GM23248 (cell line): ENCODE data around the gene CCDC88C. TPM values are rescaled to one million over a fixed set of nuclear protein-coding genes. Genes with fewer than 3 reads are reported as not detected.

Experiments used
- DNase-seq: peaks from one replicate; pipeline ENCODE4 v3.0.0-alpha.2; 2015
- H2AFZ ChIP-seq: fragments of 200-600 bp; sonication (generic); 2 replicates; pipeline ENCODE4 v1.6.1; 2016; ENCODE audit warnings: antibody characterized with exemption
- H3F3A ChIP-seq: fragments of 200-600 bp; sonication (generic); 2 replicates; pipeline ENCODE4 v1.6.1; 2016; ENCODE audit warnings: mild to moderate bottlenecking, antibody characterized with exemption, mixed run types; ENCODE audit not compliant: insufficient read depth
- H3K27ac ChIP-seq: fragments of 200-600 bp; sonication (generic); 2 replicates; pipeline ENCODE4 v1.5.1; 2016; ENCODE audit warnings: mild to moderate bottlenecking
- H3K27me3 ChIP-seq: fragments of 200-600 bp; sonication (generic); replicated peaks from 2 replicates; pipeline ENCODE4 v1.6.1; 2016; ENCODE audit warnings: mild to moderate bottlenecking; ENCODE audit not compliant: insufficient read depth
- H3K36me3 ChIP-seq: fragments of 200-600 bp; sonication (generic); 2 replicates; pipeline ENCODE4 v1.6.1; 2016; ENCODE audit warnings: low read depth, mild to moderate bottlenecking
- H3K4me1 ChIP-seq: fragments of 200-600 bp; sonication (generic); 2 replicates; pipeline ENCODE4 v1.6.1; 2016; ENCODE audit warnings: mild to moderate bottlenecking; ENCODE audit not compliant: insufficient read depth
- H3K4me2 ChIP-seq: fragments of 200-600 bp; sonication (generic); one replicate; pipeline ENCODE4 v1.6.1; 2016; ENCODE audit warnings: mild to moderate bottlenecking; ENCODE audit not compliant: unreplicated experiment
- H3K4me3 ChIP-seq: fragments of 200-600 bp; sonication (generic); 2 replicates; pipeline ENCODE4 v1.5.1; 2016; ENCODE audit warnings: mild to moderate bottlenecking
- H3K79me2 ChIP-seq: fragments of 200-600 bp; sonication (generic); 2 replicates; pipeline ENCODE4 v1.6.1; 2016; ENCODE audit warnings: mild to moderate bottlenecking; ENCODE audit not compliant: insufficient read depth
- H3K9ac ChIP-seq: fragments of 200-600 bp; sonication (generic); 2 replicates; pipeline ENCODE4 v1.6.1; 2016; ENCODE audit warnings: mild to moderate bottlenecking
- H3K9me2 ChIP-seq: fragments of 200-600 bp; sonication (generic); 2 replicates; pipeline ENCODE4 v1.6.1; 2016; ENCODE audit warnings: mixed run types, mild to moderate bottlenecking, moderate library complexity; ENCODE audit not compliant: insufficient read depth
- H3K9me3 ChIP-seq: fragments of 200-600 bp; sonication (generic); one replicate; pipeline ENCODE4 v1.6.1; 2017; ENCODE audit warnings: low read depth
- H4K20me1 ChIP-seq: fragments of 200-600 bp; sonication (generic); 2 replicates; pipeline ENCODE4 v1.6.0; 2016; ENCODE audit not compliant: insufficient read depth
- EZH2 ChIP-seq: fragments of 200-600 bp; sonication (generic); IDR thresholded peaks from 2 replicates; pipeline ENCODE4 v1.6.1; 2018; ENCODE audit warnings: antibody characterized with exemption, mild to moderate bottlenecking; ENCODE audit not compliant: insufficient read depth, poor library complexity, severe bottlenecking
- EZH2phosphoT487 ChIP-seq: fragments of 200-600 bp; sonication (generic); IDR thresholded peaks from 2 replicates; pipeline ENCODE4 v1.6.1; 2018; ENCODE audit warnings: antibody characterized with exemption, moderate library complexity, mild to moderate bottlenecking, low read depth; ENCODE audit not compliant: insufficient read depth
- WGBS, 2 experiments: methylation state at CpG; one replicate each; pipeline ENCODE4 v1.1.6; 2015 to 2017; ENCODE audit warnings: low lambda C conversion rate in 2 of 2, low coverage in 1 of 2; ENCODE audit errors: missing lambda C conversion rate in 2 of 2; 5-methylcytosine and 5-hydroxymethylcytosine counted together
- in situ Hi-C: fragments of 300-500 bp; cut with MboI; formaldehyde crosslinking; loops from 2 replicates; pipeline ENCODE4 v1.15.0; 2020
- polyA plus RNA-seq: library from polyadenylated mRNA; unstranded; fragments of >200 nt; fragmentation: Nextera tagmentation; extraction: Ambion mirVana; gene quantifications from 2 replicates; pipeline ENCODE4 v1.2.1, GENCODE V29; 2016
- total RNA-seq: library from RNA; depleted of rRNA; stranded (reverse); fragments of >200 nt; shearing (Covaris generic); gene quantifications from 2 replicates; pipeline ENCODE4 v1.2.3, GENCODE V29; 2014

CCDC88C gene
- total and polyA plus RNA-seq, 2 experiments from 2014 or later = not detected

- H3K9me3 ChIP-seq = no peaks in the 10 kb centered on the region
- H3K9ac ChIP-seq = no peak overlapping the region
- H3K27ac ChIP-seq = no peak overlapping the region
- H3K4me2 ChIP-seq = no peak overlapping the region
- H2AFZ ChIP-seq = no peak overlapping the region
- in situ Hi-C loops = no loop called here
- no peaks in the 10 kb centered on the region for H3F3A ChIP-seq
- H3K79me2 ChIP-seq = no peaks in the 10 kb centered on the region
- no peaks in the 10 kb centered on the region for H4K20me1 ChIP-seq
- no peaks in the 10 kb centered on the region for H3K4me1 ChIP-seq
- H3K36me3 ChIP-seq = no peaks in the 10 kb centered on the region
- no peaks in the 10 kb centered on the region for H3K9me2 ChIP-seq
- peaks cover 40% of the 10 kb centered on the region for H3K27me3 ChIP-seq
- WGBS, 2 experiments = 62 to 67% methylated on average over 8 of the region's 8 CpGs
- no peak overlapping the region for H3K4me3 ChIP-seq
- TF ChIP-seq EZH2phosphoT487 (no peak), EZH2 (no peak)
- DNase-seq = no peak
Measured at GRCh38 chr14:91397965-91398591, 19.5 kb downstream of the CCDC88C start.

GRCh38 chr14:91396959-91397815, 20.4 kb downstream of the CCDC88C start:
- Histone ChIP-seq H2AFZ (no peak overlapping the region), H3K9ac (no peak overlapping the region), H3K4me1 (no peaks in the 10 kb centered on the region), H3K27ac (no peak overlapping the region), H3K4me2 (no peak overlapping the region), H3K9me2 (no peaks in the 10 kb centered on the region), H3K36me3 (no peaks in the 10 kb centered on the region), H3K27me3 (peaks cover 36% of the 10 kb centered on the region; the same call in 1 of the 2 replicates), H3F3A (no peaks in the 10 kb centered on the region), H4K20me1 (no peaks in the 10 kb centered on the region), H3K9me3 (no peaks in the 10 kb centered on the region), H3K79me2 (no peaks in the 10 kb centered on the region), H3K4me3 (no peak overlapping the region)
- DNase-seq = no peak
- in situ Hi-C loops = no loop called here
- WGBS, 2 experiments = 57 to 58% methylated on average over 14 to 15 of the region's 15 CpGs
- TF ChIP-seq EZH2 = no peak
- TF ChIP-seq EZH2phosphoT487 = no peak

- Histone ChIP-seq H3K9ac (no peak overlapping the region), H3K9me3 (no peaks in the 10 kb centered on the region), H3K4me2 (no peak overlapping the region), H3F3A (no peaks in the 10 kb centered on the region), H3K4me1 (no peaks in the 10 kb centered on the region), H4K20me1 (no peaks in the 10 kb centered on the region), H3K79me2 (no peaks in the 10 kb centered on the region), H3K9me2 (no peaks in the 10 kb centered on the region), H3K4me3 (no peak overlapping the region), H3K27me3 (peaks cover 44% of the 10 kb centered on the region; the same call in 1 of the 2 replicates), H3K27ac (no peak overlapping the region), H2AFZ (no peak overlapping the region), H3K36me3 (no peaks in the 10 kb centered on the region)
- DNase-seq = no peak
- TF ChIP-seq EZH2 = no peak
- no peak for TF ChIP-seq EZH2phosphoT487
- in situ Hi-C loops = no loop called here
- WGBS, 2 experiments = 70 to 71% methylated on average over 23 of the region's 23 CpGs
Measured at GRCh38 chr14:91396013-91396660, 21.5 kb downstream of the CCDC88C start.

GRCh38 chr14:91395466-91395865, 22.2 kb downstream of the CCDC88C start:
- no peak overlapping the region for H3K4me3 ChIP-seq
- H3K9ac ChIP-seq = no peak overlapping the region
- H3K79me2 ChIP-seq = no peaks in the 10 kb centered on the region
- TF ChIP-seq EZH2phosphoT487 (no peak), EZH2 (no peak)
- no peaks in the 10 kb centered on the region for H3K36me3 ChIP-seq
- no peak overlapping the region for H2AFZ ChIP-seq
- H3F3A ChIP-seq = no peaks in the 10 kb centered on the region
- in situ Hi-C loops = no loop called here
- H3K27ac ChIP-seq = no peak overlapping the region
- no peaks in the 10 kb centered on the region for H3K9me2 ChIP-seq
- no peaks in the 10 kb centered on the region for H3K9me3 ChIP-seq
- H3K27me3 ChIP-seq = peaks cover 45% of the 10 kb centered on the region; the same call in 1 of the 2 replicates
- no peak for DNase-seq
- H3K4me2 ChIP-seq = no peak overlapping the region
- WGBS, 2 experiments = 84 to 86% methylated on average over 5 of the region's 5 CpGs
- H3K4me1 ChIP-seq = no peaks in the 10 kb centered on the region
- no peaks in the 10 kb centered on the region for H4K20me1 ChIP-seq
